COLO668 (cell line): ENCODE measurements around the gene IKZF1.

ENCODE experiments used
- DNase-seq: peaks from one replicate; lab custom pipeline; 2025; ENCODE audit not compliant: unreplicated experiment; lab: John Stamatoyannopoulos, UW

Gene IKZF1

DNA sequence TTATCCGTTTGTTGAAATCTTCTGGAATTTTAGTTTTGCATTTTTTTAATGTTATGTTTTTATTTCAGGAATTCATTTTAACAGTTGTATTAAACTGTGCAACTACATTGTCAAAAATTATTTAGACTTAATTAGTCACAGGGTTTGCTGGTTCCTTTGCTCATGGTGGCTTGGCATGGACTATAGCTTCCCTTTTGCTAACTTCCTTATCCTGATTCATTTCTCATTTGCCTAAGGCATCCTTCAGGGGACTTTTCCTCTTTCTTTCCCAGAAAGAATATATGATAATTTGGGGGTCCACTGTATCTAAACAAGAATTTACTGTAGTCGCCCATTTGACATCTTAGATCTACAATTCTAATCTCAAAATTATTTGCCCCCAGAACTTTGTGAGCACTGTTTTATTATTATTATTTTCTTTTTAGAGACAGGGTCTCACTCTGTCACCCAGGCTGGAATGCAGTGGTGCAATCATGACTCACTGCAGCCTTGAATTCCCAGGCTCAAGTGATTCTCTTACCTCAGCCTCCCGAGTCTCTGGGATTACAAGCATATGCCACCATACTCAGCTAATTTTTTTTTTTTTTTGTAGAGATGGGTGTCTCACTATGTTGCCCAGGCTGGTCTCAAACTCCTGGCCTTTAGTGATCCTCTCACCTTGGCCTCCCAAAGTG is 131.8 kb downstream of the IKZF1 start:
- DNase-seq: no peak

DNA sequence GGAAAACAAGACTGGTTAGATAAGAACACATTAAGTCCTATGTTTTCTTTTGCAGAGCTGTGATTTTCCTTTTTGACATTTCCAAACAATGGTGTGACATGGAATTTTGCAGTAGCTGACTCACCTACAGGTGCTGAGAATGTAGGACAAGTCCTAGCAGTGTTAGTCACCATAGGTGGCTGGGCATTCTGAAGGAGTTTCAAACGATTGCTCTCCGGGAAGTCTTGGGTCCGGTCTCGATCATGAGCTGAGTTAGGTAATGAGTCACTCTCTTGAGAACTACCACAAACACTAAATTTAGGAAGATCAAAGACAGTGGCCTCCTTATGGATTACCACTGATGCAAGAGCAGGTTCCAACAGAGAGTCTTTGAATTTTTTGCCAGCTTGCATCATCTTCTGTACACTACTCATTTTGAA is 142.0 kb downstream of the IKZF1 start:
- DNase-seq: no peak

DNA sequence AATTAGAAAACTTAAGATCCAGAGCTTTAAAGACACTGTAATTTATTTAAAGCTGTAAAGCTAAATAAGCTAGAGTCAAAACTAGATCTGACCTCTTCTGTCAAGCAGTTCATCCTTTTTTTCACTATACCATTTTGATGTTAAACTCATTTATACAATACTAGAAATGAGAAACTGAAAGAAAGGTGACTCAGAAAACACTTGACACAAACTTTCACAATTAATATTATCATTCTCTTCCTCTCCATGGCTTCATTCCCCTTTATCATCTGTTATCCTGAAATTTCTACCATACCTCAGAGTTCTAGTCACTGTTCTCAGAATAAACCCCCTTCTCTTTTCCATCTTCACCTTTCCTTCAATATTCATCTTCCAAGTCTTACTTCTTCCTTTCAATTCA is 144.3 kb downstream of the IKZF1 start:
- no peak for DNase-seq

DNA sequence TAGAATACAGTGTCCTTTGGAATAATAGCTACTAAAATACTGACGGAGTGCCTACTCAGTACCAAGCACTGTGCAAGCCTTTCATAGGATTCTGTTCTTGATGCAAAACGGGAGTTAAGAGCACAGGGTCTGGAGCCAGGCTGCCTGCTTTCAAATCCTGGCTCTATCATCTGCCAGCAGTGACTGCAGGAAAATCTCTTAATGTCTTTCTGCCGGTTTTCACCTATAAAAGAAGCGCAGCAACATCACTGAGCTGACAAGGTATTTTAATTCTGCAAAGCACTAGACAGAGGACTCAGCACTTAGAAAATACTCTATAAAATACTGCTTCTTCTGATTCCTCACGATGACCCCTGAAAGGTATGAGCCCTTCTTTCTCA is 145.0 kb downstream of the IKZF1 start:
- DNase-seq: no peak

DNA sequence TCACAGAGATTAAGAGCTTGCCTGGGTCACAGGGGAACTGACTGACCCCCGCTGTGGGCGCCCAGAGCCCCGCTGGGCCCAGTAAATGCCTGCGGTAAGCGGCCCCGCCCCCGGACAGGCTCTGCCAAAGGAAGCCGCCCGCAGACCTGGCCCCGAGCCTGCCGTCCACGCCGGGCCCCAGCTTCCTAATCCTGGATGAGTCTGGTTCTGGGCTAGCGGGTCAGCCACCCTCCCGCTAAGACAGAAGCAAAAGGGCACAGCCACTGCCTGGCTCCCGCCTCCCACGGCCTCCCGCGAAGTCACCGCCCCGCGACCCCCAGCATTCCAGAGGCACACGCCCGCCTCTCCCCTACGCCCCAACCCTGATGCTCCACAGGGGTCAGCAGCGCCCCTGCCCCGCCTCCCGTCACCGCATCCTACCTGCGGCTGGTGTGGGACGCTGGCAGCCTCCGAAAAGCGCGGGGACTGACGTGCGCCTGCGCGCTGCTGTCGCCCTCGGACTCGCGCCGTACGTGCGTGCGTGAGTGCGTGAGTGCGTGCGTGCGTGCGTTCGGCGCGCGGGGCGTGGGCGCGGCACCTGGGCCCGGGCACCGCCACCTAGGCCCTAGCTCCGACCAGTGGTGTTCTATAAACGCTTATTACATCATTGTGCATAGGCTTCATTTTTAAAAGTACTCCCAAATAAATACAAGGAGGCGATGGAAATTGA is 145.5 kb downstream of the IKZF1 start, which contains the start of gene FIGNL1:
FIGNL1 (minus strand) TSS at position 470 of the 709 bp plus-strand sequence. CDS start 3,063 bp downstream, outside the sequence.
- peak; percentile 95 for DNase-seq

DNA sequence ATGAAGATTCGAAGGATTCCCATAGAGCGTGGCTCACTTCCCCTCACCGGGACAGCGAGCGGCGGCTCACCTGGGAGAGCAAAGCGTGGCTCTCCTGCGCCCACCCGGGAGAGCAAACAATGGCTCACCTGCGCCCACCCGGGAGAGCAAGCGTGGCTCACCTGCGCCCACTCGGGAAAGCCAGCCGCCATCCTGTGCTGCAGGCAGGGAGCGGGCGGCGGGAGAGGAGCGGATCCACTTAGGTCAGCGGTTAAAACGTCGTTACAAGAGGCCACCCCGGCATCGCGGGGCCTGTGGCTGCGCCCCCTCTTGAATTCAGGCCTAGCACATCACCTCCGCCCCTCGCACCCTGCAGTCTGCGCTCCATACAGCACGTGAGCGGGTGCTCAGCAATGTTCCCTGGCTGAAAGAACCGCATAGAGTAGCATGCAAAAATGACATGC is 146.1 kb downstream of the IKZF1 start:
- DNase-seq: peak; percentile 69
